Glutamatergic neuron (in vitro differentiated cells): Measurements from ENCODE around the gene TGM3. TPM values are rescaled to one million over a fixed set of nuclear protein-coding genes. Genes with fewer than 3 reads are reported as not detected.

Source experiments
- DNase-seq: peaks from one replicate; pipeline ENCODE4 v3.0.0; 2022
- H3K27ac Mint-ChIP-seq: one replicate; pipeline ENCODE4 v1.8.0; 2020; ENCODE audit warnings: mild to moderate bottlenecking, mixed read lengths, inconsistent platforms; ENCODE audit not compliant: unreplicated experiment
- H3K27me3 Mint-ChIP-seq: one replicate; pipeline ENCODE4 v1.8.0; 2020; ENCODE audit warnings: mild to moderate bottlenecking, moderate library complexity, mixed read lengths, inconsistent platforms; ENCODE audit not compliant: unreplicated experiment
- H3K36me3 Mint-ChIP-seq: one replicate; pipeline ENCODE4 v1.8.0; 2020; ENCODE audit warnings: mild to moderate bottlenecking, mixed read lengths, inconsistent platforms; ENCODE audit not compliant: unreplicated experiment
- H3K4me1 Mint-ChIP-seq: one replicate; pipeline ENCODE4 v1.8.0; 2020; ENCODE audit warnings: mild to moderate bottlenecking, low read depth, mixed read lengths, inconsistent platforms; ENCODE audit not compliant: unreplicated experiment
- H3K4me3 Mint-ChIP-seq: one replicate; pipeline ENCODE4 v1.8.0; 2020; ENCODE audit warnings: mild to moderate bottlenecking, mixed read lengths, inconsistent platforms; ENCODE audit not compliant: unreplicated experiment
- H3K9me3 Mint-ChIP-seq: one replicate; pipeline ENCODE4 v1.8.0; 2020; ENCODE audit warnings: mild to moderate bottlenecking, moderate library complexity, mixed read lengths, inconsistent platforms; ENCODE audit not compliant: unreplicated experiment
- CTCF ChIP-seq: fragments of 200-600 bp; sonication (generic); IDR thresholded peaks from one replicate; pipeline ENCODE4 v1.5.0; 2021; ENCODE audit not compliant: partially characterized antibody, unreplicated experiment
- total RNA-seq: library from RNA; stranded (reverse); fragmentation: NEBNext Ultra II Directional; extraction: Animal tissue kit (Norgen Biotek cat#: 25700); gene quantifications from one replicate; pipeline ENCODE4 v1.2.1, GENCODE V29; 2021; ENCODE audit not compliant: unreplicated experiment

The TGM3 gene
- total RNA-seq, 1 donor from 2014 or later = not detected

DNA sequence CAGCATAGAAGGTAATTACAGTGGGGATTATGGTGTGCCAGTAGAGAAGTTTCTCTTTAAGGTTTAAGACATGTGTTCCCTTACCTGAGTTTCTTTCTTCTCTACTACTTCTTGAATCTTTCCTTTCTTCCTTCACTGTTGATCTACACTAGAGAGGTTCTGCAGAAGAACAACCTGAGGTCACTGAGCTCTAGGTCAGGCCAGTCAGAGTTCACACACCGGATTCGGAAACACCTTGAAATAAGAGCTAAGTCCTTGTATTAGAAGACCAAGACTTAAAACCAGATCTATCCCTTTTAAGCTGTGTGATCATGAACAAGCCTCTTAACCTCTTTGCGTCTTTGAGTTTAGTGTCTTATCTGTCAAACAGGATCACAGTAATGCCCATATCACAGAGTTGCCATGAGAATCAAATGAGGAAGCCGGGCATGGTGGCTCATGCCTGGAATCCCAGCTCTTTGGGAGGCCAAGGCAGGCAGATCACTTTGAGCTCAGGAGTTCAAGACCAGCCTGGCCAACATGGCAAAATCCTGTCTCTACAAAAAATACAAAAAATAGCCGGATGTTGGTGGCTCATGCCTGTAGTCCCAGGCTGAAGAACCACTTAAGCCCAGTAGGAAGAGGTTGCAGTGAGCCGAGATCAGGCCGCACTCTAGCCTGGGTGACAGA, 22.0 kb upstream of the TGM3 start:
- no peak for TF ChIP-seq CTCF
- Mint-ChIP-seq H3K4me3 (no peak overlapping the region), H3K27ac (no peak overlapping the region)

DNA sequence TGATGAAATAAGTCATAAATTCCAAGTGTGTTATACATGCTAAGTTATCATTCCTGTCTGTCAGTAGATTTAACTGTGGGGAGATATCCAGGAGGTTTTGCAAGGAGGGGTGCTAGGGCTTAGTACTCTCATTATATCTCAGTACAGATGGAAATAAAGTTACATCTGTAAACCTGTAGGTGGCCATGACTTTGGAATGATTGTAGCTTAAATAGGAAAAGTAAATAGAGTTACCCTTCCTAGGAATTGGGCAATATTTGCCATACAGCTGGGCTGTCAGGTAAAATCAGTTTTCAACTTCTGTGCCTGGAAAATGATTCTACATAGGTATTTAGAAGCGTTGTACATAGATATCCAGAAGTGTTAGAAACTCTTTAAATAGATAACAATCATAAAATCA, 19.8 kb upstream of the TGM3 start:
- Mint-ChIP-seq H3K4me1 (no peaks in the 10 kb centered on the region), H3K27ac (no peak overlapping the region), H3K27me3 (peaks cover 2% of the 10 kb centered on the region), H3K9me3 (no peaks in the 10 kb centered on the region), H3K4me3 (no peak overlapping the region), H3K36me3 (peaks cover 4% of the 10 kb centered on the region)
- TF ChIP-seq CTCF = peak; percentile 28
- DNase-seq = no peak

More for the DNA sequence above, 22.0 kb upstream of the TGM3 start:
- DNase-seq = no peak
- Mint-ChIP-seq H3K27me3 (peaks cover 2% of the 10 kb centered on the region), H3K9me3 (no peaks in the 10 kb centered on the region), H3K4me1 (no peaks in the 10 kb centered on the region), H3K36me3 (no peaks in the 10 kb centered on the region)

- H3K27me3 Mint-ChIP-seq = peaks cover 2% of the 10 kb centered on the region
- H3K36me3 Mint-ChIP-seq = peaks cover 5% of the 10 kb centered on the region
- H3K4me3 Mint-ChIP-seq = no peak overlapping the region
- H3K9me3 Mint-ChIP-seq = no peaks in the 10 kb centered on the region
- no peak overlapping the region for H3K27ac Mint-ChIP-seq
- no peak for TF ChIP-seq CTCF
- H3K4me1 Mint-ChIP-seq = no peaks in the 10 kb centered on the region
- DNase-seq = no peak
These were observed 16.5 kb upstream of the TGM3 start for GRCh38 chr20:2279253-2279779.

- Mint-ChIP-seq H3K27me3 (peaks cover 2% of the 10 kb centered on the region), H3K9me3 (no peaks in the 10 kb centered on the region), H3K27ac (no peak overlapping the region), H3K4me3 (no peak overlapping the region), H3K36me3 (peaks cover 5% of the 10 kb centered on the region), H3K4me1 (no peaks in the 10 kb centered on the region)
- no peak for TF ChIP-seq CTCF
- no peak for DNase-seq
These were observed 15.7 kb upstream of the TGM3 start for GRCh38 chr20:2280082-2280481.

DNA sequence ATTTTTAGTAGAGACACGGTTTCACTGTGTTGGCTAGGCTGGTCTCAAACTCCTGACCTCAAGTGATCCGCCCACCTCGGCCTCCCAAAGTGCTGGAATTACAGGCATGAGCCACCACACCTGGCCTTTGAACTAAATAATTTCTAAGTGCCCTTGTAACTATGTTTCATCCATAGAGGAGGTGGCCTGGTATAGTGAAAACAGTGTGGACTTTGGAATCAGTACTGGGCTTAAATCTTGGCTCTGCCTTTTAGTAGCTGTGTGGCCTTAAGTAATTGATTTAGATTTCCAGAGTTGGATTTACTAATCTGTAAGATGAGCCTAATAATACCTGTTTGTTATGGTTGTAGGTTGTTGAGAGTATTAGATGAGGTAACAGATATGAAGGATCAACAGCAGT, 14.2 kb upstream of the TGM3 start:
- H3K27ac Mint-ChIP-seq = no peak overlapping the region
- peaks cover 2% of the 10 kb centered on the region for H3K27me3 Mint-ChIP-seq
- no peak for DNase-seq
- no peaks in the 10 kb centered on the region for H3K9me3 Mint-ChIP-seq
- no peak for TF ChIP-seq CTCF
- H3K4me1 Mint-ChIP-seq = no peaks in the 10 kb centered on the region
- peaks cover 5% of the 10 kb centered on the region for H3K36me3 Mint-ChIP-seq
- no peak overlapping the region for H3K4me3 Mint-ChIP-seq
